HG03457 (cell line): ENCODE data around the gene ZDHHC3.
"Not testable (repeated sequence)": the region's sequence is repeated elsewhere in the genome, so short reads cannot be mapped to it uniquely, and the experiment has no call there.

ENCODE experiments used
- ATAC-seq: cut with Tn5 transposase; IDR thresholded peaks from one replicate; pipeline ENCODE4 v1.9.1; 2021; ENCODE audit warnings: moderate number of reproducible peaks; ENCODE audit not compliant: unreplicated experiment

The ZDHHC3 gene

DNA sequence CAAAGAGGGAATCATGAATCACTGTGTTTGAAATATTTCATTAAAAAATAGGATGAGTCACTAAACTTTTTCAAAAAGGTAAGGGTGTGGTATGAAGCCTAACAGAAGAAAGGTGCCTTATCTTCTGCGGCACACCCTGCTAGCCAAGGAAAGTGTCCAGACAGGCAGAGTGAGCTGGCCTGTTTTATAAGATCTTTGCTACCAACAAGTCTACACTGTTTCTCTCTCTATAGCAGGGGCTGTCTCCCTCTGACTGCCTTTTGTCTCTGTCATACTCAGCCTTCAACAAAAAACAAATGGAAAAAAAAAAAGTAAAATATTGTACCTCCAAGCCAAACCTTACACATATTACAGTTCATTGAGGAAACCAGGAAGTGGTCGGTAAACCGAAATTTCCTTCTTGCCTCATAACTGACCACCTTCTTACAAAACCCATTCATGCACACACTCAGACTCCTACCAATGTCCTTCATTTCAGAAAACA, 9.1 kb downstream of the ZDHHC3 start:
- no peak for ATAC-seq

DNA sequence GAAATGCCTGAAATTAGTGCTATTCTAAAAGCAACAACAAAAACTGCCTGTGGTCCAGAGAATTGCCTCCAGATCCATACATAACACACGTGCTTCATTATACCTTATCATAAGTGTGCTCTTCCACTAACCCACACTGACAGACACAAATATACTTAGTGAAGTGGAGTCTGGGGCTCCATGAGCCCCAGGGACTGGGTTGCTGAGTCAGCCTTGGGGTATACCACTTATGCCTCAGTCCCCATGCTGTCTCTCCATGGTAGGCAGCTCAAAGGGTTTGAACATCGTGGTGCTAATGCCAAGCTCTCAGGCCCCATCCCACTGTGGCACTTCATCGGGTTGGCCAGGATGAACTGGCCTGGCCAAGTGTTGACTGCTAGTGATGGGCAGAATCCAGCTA, 10.8 kb downstream of the ZDHHC3 start:
- no peak for ATAC-seq

DNA sequence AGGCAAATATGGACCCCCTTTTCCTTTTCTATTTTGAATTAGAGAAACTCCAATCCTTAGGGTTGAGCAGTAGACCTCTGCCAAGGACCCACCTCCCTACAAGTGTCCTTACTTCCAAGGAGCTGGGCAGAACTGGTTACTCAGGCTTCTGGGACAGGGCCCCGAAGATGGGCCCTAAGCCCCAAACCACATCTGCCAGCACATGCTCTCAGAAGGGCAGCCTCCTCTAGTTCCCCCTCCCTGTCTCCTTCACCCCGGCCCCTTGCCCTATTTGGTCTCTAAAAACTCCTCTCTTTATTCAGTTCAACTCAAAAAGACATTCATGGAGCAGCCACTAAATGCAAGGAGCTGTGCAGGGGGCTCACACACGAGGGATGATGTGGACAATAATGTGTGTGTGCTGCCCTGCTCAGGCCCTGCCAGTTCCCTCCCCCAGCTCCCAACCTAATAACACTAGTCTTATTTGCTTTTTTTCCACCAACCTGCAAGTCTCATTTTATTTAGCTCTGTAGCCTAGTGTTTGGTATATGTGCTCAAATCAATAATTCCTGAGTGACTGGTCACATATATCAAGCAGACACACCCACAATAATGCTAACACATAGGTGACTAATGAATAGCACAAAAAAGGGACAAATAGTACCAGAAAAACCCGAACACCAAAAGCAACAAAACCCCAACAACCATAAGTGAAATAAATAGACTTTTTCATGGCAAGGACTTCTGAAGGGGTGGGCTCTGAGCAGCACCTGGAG, 12.2 kb downstream of the ZDHHC3 start:
- ATAC-seq = no peak

GRCh38 chr3:44962621-44963393, 13.2 kb downstream of the ZDHHC3 start:
- ATAC-seq = no peak

- no peak for ATAC-seq
These were observed 14.1 kb downstream of the ZDHHC3 start for GRCh38 chr3:44961888-44962287.

GRCh38 chr3:44960387-44961026, 15.5 kb downstream of the ZDHHC3 start:
- no peak for ATAC-seq

DNA sequence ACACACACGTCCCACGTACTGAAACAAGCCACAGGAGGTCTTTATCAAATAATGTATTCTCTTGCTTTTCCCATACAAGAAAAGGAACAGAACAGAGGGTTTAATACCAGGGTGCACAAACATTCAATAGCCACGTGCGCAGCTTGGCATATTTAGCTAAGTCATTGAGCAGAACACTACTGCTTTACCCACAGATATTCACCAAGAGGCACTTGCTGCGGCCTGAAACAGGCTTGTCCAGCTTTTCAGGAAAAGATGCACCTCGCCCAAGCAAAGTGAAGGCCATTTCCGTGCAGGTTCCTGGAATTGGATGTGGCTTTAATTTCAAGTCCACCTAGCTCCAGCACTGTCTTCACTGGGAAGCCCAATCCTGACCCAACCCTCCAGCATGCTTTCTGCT, 17.6 kb downstream of the ZDHHC3 start:
- ATAC-seq = no peak

DNA sequence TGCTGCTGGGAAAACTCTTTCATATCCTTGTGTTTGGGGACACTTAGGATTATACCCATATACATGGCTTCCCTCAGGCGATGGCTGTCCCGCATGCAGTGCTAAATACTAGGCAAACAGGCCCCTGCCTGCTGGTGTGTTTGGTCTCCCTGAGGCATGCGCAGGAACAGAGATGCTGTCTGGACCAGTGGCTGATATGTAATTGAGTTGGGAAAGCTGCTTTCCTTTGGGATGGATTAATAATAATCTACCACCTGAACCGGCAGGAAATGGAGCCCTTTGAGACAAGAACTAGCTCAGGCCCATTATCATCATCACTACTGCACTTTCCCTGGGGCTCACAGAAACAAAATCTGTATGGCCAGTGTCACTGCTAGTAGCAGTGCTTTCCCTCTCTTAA, 18.0 kb downstream of the ZDHHC3 start:
- ATAC-seq = no peak

DNA sequence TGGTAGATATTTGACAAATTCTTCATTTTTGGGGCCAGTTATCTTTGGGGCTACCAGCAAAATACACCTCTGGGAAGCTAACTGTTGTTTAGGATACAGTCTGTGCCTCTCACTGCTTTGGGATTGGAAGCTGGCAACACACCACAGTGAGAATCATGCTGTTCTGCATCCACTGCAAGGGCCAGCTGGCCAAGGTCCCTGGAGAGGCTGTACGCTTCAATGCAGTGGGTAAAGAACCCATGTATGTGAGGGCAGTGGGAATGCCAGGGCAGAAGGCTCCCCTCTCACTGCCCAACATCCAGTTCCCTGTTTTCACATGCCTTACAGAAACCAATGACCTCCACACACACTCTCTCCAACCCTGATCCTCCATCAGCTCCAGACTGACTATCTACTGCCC, 20.1 kb downstream of the ZDHHC3 start:
- ATAC-seq = no peak

DNA sequence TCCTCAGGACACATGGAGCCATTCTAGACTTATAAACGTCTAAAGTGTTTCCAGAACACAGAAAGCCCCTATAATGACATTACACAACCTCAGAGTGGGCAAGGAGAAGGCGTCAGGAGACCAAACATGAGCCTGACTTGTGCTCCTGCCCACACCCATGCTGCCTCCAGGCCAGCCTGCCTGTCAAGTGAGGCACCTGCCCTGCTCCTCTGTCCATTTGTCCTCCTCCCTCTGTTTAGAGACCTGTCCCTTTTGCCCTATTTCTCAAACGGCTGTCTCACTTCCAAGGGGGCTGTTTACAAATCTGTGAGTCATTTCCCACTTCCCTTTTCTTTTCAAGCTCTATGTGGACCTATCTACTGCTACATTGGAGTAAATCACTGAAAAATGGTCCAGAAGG, 21.0 kb downstream of the ZDHHC3 start:
- no peak for ATAC-seq

DNA sequence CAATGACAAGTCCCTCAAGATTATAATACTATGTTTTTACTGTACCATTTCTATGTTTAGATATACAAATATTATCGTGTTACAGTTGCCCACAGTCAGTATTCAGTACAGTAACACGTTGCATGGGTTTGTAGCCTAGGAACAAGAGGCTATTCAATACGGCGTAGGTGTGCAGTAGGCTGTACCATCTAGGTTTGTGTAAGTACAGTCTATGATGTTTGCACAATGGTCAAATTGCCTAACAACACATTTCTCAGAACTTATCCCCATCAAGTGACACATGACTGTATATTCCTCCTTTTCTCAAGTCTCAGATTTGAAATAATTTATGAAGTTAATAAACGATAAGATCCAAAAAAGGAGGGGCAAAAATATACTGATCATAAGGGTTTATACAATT, 21.7 kb downstream of the ZDHHC3 start:
- ATAC-seq = no peak

DNA sequence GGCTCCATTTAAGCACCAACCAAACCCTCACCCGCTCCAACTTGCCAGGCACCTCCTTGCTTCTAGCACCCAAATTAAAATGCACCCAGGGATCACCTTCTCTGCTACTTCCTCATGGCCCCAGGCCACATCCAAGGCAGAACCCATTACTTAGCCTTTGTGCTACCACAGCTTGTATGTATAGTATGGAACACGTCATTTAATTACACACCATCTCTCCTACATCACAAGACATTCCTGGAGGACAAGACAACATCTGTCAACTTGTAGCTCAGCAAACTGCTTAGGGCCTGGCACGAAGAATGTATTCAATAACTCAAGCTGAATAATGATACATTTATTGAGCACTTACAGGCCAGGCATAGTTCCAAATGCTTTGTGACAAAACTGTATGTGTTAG, 23.3 kb downstream of the ZDHHC3 start:
- no peak for ATAC-seq

DNA sequence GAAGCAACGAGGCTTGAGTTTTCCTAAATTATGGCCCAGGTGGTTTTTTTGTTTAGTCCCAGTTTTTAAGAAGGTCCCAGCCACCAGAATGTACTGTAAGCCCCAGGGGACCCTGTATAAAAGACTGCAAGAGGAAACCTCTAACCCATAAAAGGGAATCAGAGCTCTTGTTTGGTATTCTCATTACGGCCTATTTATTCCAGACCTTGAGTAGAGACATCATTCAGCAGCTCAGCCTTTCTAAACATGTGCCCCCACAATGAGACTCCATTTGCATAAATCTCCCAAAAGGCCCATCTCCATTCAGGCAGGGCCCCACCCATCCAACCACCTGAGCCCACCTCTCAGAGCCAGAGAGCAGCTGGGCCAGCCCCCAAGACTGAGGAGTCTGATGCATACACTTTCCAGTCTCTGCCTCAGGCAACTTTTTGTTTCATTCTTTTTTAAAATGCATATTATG, 25.7 kb downstream of the ZDHHC3 start:
- no peak for ATAC-seq

GRCh38 chr3:44949770-44950169, 26.2 kb downstream of the ZDHHC3 start:
- not testable (repeated sequence) for ATAC-seq

DNA sequence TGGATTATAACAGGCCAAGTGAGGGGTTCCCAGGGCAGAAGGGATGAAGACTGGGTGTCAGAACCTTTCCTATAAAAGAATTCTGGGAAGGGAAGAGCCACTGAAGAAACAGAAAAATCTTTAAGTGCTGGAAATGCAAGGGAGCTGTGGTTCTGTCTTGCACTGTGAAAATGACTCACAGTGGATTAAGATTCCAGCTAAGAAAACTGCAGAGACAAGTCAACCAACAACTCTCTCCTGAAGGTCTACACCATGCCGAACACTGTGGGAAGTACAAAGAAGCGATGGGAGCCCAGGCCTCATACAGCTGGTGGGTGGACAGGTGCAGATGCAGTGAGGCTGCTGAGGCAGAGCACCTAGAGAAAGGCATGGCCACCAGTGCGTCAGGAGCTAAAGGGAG, 27.7 kb downstream of the ZDHHC3 start:
- no peak for ATAC-seq

- no peak for ATAC-seq
These were observed 33.6 kb downstream of the ZDHHC3 start for GRCh38 chr3:44942202-44942921.

DNA sequence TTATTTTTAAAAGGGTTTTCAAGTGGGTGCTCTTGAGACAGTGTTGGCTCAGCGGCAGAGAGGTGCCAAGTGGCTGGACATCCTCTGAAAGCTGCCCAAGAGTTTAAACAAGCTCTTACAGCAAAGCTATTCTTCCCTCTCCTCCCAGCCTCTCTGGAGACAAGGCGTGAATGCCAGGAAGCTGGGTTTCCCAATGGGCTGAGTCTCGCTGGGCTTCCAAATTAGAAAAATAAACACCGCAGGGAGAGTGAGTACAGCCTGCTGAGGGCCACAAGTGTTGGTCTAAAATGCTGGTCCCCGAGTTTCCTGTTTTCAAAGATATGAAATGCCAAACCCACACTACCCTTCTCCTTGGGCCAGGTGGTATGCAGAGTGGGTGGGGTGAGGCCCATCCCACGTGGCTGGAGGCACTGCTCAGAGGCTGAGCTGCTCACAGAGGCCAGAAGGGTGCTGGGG, 36.4 kb downstream of the ZDHHC3 start:
- ATAC-seq = no peak

DNA sequence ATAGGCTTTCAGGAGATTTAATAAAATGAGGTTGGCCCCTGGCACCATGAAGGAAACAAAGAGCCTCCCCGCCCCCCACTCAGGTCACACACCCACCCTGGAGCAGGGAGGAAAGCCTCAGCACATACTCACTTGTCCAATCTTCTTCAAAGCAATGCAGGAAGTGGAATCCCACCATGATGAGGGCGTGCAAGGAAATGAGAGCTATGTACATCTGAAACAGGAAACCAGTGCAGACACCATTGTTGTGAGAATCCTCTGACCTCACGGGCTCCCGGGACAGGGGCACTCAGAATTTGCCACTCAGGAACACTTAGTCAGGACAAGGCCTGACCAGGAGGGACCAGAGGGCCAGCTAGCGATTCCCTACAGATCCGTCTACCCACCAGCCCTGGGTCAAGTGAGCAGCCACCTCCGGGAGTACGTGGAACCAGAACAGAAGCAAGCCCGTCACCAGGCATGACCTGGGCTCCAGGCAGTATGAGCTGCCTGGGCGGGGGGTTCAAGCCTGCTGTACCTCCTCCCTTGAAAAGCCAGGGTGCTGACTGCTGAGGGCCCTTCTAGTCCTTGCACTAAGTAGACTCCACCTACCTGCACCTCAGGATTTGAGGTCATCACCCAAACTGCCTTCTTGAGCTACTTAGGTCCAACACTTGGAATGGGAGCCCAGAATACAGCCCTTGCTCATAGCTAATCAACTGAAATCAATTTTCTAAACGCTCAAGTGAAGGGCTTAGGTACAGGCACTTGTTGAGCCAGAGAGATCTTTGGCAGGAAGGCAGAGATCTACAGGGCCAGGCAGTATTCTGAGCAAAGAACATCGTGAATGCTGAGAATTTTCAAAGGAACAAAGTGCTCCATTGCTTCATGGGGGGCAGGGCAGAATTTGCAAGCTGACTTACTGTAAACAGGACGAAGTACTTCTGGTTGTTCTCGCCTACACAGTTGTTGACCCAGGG, 42.7 kb downstream of the ZDHHC3 start:
- no peak for ATAC-seq

GRCh38 chr3:44932271-44932670, 43.7 kb downstream of the ZDHHC3 start:
- no peak for ATAC-seq

- ATAC-seq = no peak
These were observed 44.2 kb downstream of the ZDHHC3 start for GRCh38 chr3:44931791-44932190.
